OCI-LY7 (cell line): ENCODE data around the gene TPK1. TPM values are rescaled to one million over a fixed set of nuclear protein-coding genes. Genes with fewer than 3 reads are reported as not detected.

ENCODE experiments used
- BruUV-seq: library from RNA; stranded (reverse); fragments of 400-500 nt; replicated peaks from 2 replicates; lab custom pipeline; 2021; lab: Mats Ljungman, UMichigan
- CTCF ChIA-PET: fragments of 300-600 bp; sonication (Branson Sonifier 250); formaldehyde crosslinking; loops from one replicate; lab custom pipeline; 2022; ENCODE audit warnings: antibody characterized with exemption; ENCODE audit not compliant: unreplicated experiment; lab: Charles Lee
- POLR2A ChIA-PET: fragments of 300-600 bp; sonication (Branson Sonifier 250); formaldehyde crosslinking; loops from one replicate; lab custom pipeline; 2022; ENCODE audit warnings: antibody characterized with exemption; lab: Charles Lee
- DNase-seq: peaks from one replicate; pipeline ENCODE4 v3.0.0-alpha.2; 2015; ENCODE audit warnings: low spot score
- H2AFZ ChIP-seq: fragments of 200-600 bp; sonication (generic), shearing (Covaris generic); 2 replicates; pipeline ENCODE4 v1.6.1; 2014; ENCODE audit warnings: mild to moderate bottlenecking, antibody characterized with exemption, low read length, moderate library complexity
- H3K27ac ChIP-seq: fragments of 200-600 bp; sonication (generic); 2 replicates; pipeline ENCODE4 v1.5.1; 2014; ENCODE audit warnings: mixed run types, low read depth, mild to moderate bottlenecking, moderate library complexity, low read length, inconsistent platforms; ENCODE audit not compliant: poor library complexity, severe bottlenecking
- H3K36me3 ChIP-seq: fragments of 200-600 bp; sonication (generic); 2 replicates; pipeline ENCODE4 v1.6.1; 2014; ENCODE audit warnings: mild to moderate bottlenecking, antibody characterized with exemption, low read length, moderate library complexity, mixed read lengths; ENCODE audit not compliant: insufficient read depth
- H3K4me1 ChIP-seq: fragments of 200-600 bp; sonication (generic); 2 replicates; pipeline ENCODE4 v1.5.1; 2014; ENCODE audit warnings: mild to moderate bottlenecking, low read length; ENCODE audit not compliant: insufficient read depth, poor library complexity, severe bottlenecking
- H3K4me2 ChIP-seq: fragments of 200-600 bp; sonication (generic); 2 replicates; pipeline ENCODE4 v1.6.1; 2014; ENCODE audit warnings: mild to moderate bottlenecking, low read length
- H3K4me3 ChIP-seq: fragments of 200-600 bp; sonication (generic); 2 replicates; pipeline ENCODE4 v1.5.1; 2014; ENCODE audit warnings: mild to moderate bottlenecking, low read depth, low read length; ENCODE audit not compliant: poor library complexity, severe bottlenecking
- H3K79me2 ChIP-seq: fragments of 200-600 bp; sonication (generic); 2 replicates; pipeline ENCODE4 v1.6.1; 2016; ENCODE audit warnings: low read depth, mild to moderate bottlenecking, low read length, moderate library complexity, mixed read lengths; ENCODE audit not compliant: insufficient read depth
- H3K9me2 ChIP-seq: fragments of 200-600 bp; sonication (generic); 2 replicates; pipeline ENCODE4 v1.6.1; 2016; ENCODE audit warnings: mild to moderate bottlenecking, low read length, mixed read lengths; ENCODE audit not compliant: insufficient read depth
- H3K9me3 ChIP-seq: fragments of 200-600 bp; sonication (generic); 2 replicates; pipeline ENCODE4 v1.6.1; 2014; ENCODE audit warnings: mild to moderate bottlenecking, mixed run types, low read length, mixed read lengths
- H4K20me1 ChIP-seq: fragments of 200-600 bp; sonication (generic); 2 replicates; pipeline ENCODE4 v1.6.1; 2014; ENCODE audit warnings: mild to moderate bottlenecking, antibody characterized with exemption, low read length, moderate library complexity, mixed read lengths; ENCODE audit not compliant: insufficient read depth
- EZH2phosphoT487 ChIP-seq: fragments of 200-600 bp; sonication (generic); IDR thresholded peaks from 2 replicates; pipeline ENCODE4 v1.6.1; 2018; ENCODE audit warnings: low read depth, borderline replicate concordance, mild to moderate bottlenecking, mixed run types, antibody characterized with exemption, low read length, moderate library complexity, mixed read lengths
- intact Hi-C: fragments of 100-400 bp; cut with micrococcal nuclease; formaldehyde crosslinking; loops from one replicate; pipeline ENCODE4 v1.10.0; 2022; ENCODE audit not compliant: unreplicated experiment
- total RNA-seq, 2 experiments: library from RNA; depleted of rRNA in 1 of 2; stranded (reverse); fragments of >200 nt in 1 of 2; shearing (Covaris generic) in 1 of 2; gene quantifications; 2 replicates each; pipeline ENCODE4 v1.2.3, GENCODE V29; 2014 to 2022
- TF ChIP-seq, protein P1 (sequence below): fragments of 200-600 bp; sonication (generic); conservative IDR thresholded peaks from 2 replicates; pipeline ENCODE4 v1.5.1; 2014; ENCODE audit warnings: mild to moderate bottlenecking, antibody characterized with exemption, low read length, moderate library complexity, mixed read lengths

TPK1 gene
- total RNA-seq, 2 experiments from 2014 or later, result 6.7 to 12.5 TPM

DNA sequence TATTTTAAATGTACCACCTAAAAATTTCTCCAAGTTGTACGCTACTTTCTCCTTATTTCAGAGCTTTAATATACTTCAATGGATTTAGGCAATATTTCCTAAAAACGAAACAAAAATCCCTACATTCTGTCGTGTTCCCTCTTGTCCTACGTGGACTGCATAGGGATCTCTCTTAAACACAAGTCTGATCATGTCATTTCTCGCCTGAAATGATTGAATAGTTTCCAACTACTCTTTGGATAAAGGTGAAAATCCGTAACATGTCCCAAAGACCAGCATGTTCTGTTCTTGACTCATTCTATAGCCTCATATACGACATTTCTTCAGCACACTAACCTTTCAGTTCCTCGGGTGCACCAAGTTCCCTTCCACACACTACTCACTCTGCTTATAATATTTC, 17.7 kb upstream of the TPK1 start:
- BruUV-seq, result no TSS peak
- no peaks in the 10 kb centered on the region for H3K36me3 ChIP-seq
- no peaks in the 10 kb centered on the region for H3K79me2 ChIP-seq
- H2AFZ ChIP-seq, result no peak overlapping the region
- ChIA-PET POLR2A (no interaction called here), CTCF (no interaction called here)
- no peak overlapping the region for H3K4me2 ChIP-seq
- H3K27ac ChIP-seq, result no peak overlapping the region
- intact Hi-C loops, result no loop called here
- no peaks in the 10 kb centered on the region for H4K20me1 ChIP-seq
- H3K4me3 ChIP-seq, result no peak overlapping the region
- no peaks in the 10 kb centered on the region for H3K9me2 ChIP-seq
- H3K4me1 ChIP-seq, result no peaks in the 10 kb centered on the region
- no peak for DNase-seq
- no peaks in the 10 kb centered on the region for H3K9me3 ChIP-seq
- TF ChIP-seq EZH2phosphoT487, result no peak
- TF ChIP-seq, protein P1, sequence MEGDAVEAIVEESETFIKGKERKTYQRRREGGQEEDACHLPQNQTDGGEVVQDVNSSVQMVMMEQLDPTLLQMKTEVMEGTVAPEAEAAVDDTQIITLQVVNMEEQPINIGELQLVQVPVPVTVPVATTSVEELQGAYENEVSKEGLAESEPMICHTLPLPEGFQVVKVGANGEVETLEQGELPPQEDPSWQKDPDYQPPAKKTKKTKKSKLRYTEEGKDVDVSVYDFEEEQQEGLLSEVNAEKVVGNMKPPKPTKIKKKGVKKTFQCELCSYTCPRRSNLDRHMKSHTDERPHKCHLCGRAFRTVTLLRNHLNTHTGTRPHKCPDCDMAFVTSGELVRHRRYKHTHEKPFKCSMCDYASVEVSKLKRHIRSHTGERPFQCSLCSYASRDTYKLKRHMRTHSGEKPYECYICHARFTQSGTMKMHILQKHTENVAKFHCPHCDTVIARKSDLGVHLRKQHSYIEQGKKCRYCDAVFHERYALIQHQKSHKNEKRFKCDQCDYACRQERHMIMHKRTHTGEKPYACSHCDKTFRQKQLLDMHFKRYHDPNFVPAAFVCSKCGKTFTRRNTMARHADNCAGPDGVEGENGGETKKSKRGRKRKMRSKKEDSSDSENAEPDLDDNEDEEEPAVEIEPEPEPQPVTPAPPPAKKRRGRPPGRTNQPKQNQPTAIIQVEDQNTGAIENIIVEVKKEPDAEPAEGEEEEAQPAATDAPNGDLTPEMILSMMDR, result no peak

DNA sequence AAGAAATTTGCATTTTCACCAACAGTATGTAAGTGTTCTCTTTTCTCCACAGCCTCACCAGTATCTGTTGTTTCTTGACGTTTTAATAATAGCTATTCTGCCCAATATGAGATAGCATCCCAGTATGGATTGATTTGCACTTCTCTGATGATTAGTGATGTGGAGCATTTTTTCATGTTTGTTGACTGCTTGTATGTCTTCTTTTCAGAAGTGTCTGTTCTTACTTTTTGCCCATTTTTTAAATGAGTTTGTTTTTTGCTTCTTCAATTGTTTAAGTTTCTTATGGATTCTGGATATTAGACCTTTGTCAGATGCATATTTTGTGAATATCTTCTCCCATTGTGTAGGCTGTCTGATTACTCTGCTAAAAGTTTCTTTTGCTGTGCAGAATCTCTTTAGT, 12.2 kb upstream of the TPK1 start:
- ChIA-PET CTCF (no interaction called here), POLR2A (interaction anchor here (3.3 kb wide), 1 partner anchor 12 kb away, joined by 18 read pairs; the partner anchor contains the start of gene TPK1)
- no peaks in the 10 kb centered on the region for H3K79me2 ChIP-seq
- H2AFZ ChIP-seq, result no peak overlapping the region
- no peak overlapping the region for H3K4me3 ChIP-seq
- DNase-seq, result no peak
- H3K27ac ChIP-seq, result no peak overlapping the region
- H3K36me3 ChIP-seq, result no peaks in the 10 kb centered on the region
- no peaks in the 10 kb centered on the region for H3K9me3 ChIP-seq
- no TSS peak for BruUV-seq
- no peaks in the 10 kb centered on the region for H4K20me1 ChIP-seq
- TF ChIP-seq EZH2phosphoT487, result no peak
- TF ChIP-seq, protein P1, result no peak
- intact Hi-C loops, result no loop called here
- no peaks in the 10 kb centered on the region for H3K4me1 ChIP-seq
- no peak overlapping the region for H3K4me2 ChIP-seq
- H3K9me2 ChIP-seq, result no peaks in the 10 kb centered on the region

DNA sequence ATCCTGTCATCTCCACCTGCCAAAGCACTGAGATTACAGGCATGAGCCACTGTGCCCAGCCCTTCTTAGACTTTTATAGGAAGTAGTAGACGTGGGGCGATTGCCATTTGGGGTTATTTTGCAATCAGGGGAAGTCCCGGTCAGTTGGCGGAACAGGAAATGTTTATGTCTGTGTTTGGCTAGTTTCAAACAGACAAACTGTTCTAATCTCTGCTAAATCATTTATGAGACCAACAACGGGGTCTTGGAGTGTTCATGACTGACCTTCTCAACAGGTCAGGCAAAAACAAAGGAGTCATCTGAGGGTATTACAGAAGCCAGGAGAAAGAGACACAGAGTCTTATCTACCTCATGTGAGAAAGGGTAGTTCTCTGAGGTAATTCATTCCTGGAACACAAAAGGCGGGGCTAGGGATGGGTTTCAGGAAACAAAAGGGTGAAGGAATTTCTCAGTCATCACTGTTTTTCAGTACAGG, 6.6 kb upstream of the TPK1 start:
- intact Hi-C loops, result no loop called here
- DNase-seq, result no peak
- H3K27ac ChIP-seq, result no peak overlapping the region

More for the DNA sequence above, 6.6 kb upstream of the TPK1 start:
- ChIA-PET CTCF (no interaction called here), POLR2A (interaction anchor here (0.6 to 0.7 kb wide), 3 partner anchors 10 to 127 kb away, joined by 3 read pairs; no protein-coding TSS in a partner anchor)
- Histone ChIP-seq H4K20me1 (no peaks in the 10 kb centered on the region), H3K36me3 (no peaks in the 10 kb centered on the region), H3K4me3 (no peak overlapping the region), H3K9me3 (no peaks in the 10 kb centered on the region), H3K9me2 (no peaks in the 10 kb centered on the region), H2AFZ (peak overlapping the region; percentile 83), H3K79me2 (no peaks in the 10 kb centered on the region), H3K4me1 (peaks cover 7% of the 10 kb centered on the region), H3K4me2 (peak overlapping the region; percentile 36)
- BruUV-seq, result no TSS peak
- TF ChIP-seq EZH2phosphoT487, result no peak
- TF ChIP-seq, protein P1, result no peak
